Endodermal cell (in vitro differentiated cells): ENCODE results near the gene PTPRQ. TPM values are rescaled to one million over a fixed set of nuclear protein-coding genes. Genes with fewer than 3 reads are reported as not detected.

Experiments used
- DNase-seq: peaks from one replicate; pipeline ENCODE4 v3.0.0-alpha.2; 2017
- H3K27ac ChIP-seq: 2 replicates; pipeline ENCODE4 v1.5.1; 2013; ENCODE audit warnings: mild to moderate bottlenecking, low read depth, low read length, moderate library complexity
- H3K27me3 ChIP-seq: 2 replicates; pipeline ENCODE4 v1.6.1; 2013; ENCODE audit warnings: mild to moderate bottlenecking, low read length, moderate library complexity; ENCODE audit not compliant: insufficient read depth, control insufficient read depth, poor library complexity, severe bottlenecking
- H3K36me3 ChIP-seq: 2 replicates; pipeline ENCODE4 v1.7.0; 2013; ENCODE audit warnings: mild to moderate bottlenecking, low read length, moderate library complexity; ENCODE audit not compliant: control insufficient read depth, insufficient read depth
- H3K4me1 ChIP-seq: one replicate; pipeline ENCODE4 v1.7.0; 2013; ENCODE audit warnings: low read length; ENCODE audit not compliant: control insufficient read depth, insufficient read depth
- H3K4me3 ChIP-seq: 2 replicates; pipeline ENCODE4 v1.5.1; 2013; ENCODE audit warnings: mild to moderate bottlenecking, low read length, moderate library complexity
- H3K9ac ChIP-seq: 2 replicates; pipeline ENCODE4 v1.6.1; 2013; ENCODE audit warnings: mild to moderate bottlenecking, low read length, moderate library complexity; ENCODE audit not compliant: poor library complexity, severe bottlenecking; ENCODE audit errors: extremely low read depth
- H3K9me3 ChIP-seq: 2 replicates; pipeline ENCODE4 v1.6.1; 2013; ENCODE audit warnings: mild to moderate bottlenecking, low read length, moderate library complexity; ENCODE audit not compliant: control insufficient read depth
- H3K27ac Mint-ChIP-seq: 2 replicates; pipeline ENCODE4 v1.8.0; 2020; ENCODE audit warnings: mixed read lengths
- H3K27me3 Mint-ChIP-seq: 2 replicates; pipeline ENCODE4 v1.8.0; 2021; ENCODE audit warnings: mild to moderate bottlenecking, mixed read lengths; ENCODE audit not compliant: insufficient read depth
- H3K36me3 Mint-ChIP-seq: 2 replicates; pipeline ENCODE4 v1.8.0; 2020; ENCODE audit warnings: low read depth, mixed read lengths
- H3K4me1 Mint-ChIP-seq: 2 replicates; pipeline ENCODE4 v1.8.0; 2020; ENCODE audit warnings: mixed read lengths
- H3K4me3 Mint-ChIP-seq: 2 replicates; pipeline ENCODE4 v1.8.0; 2020; ENCODE audit warnings: mild to moderate bottlenecking, moderate library complexity, mixed read lengths
- H3K9me3 Mint-ChIP-seq: 2 replicates; pipeline ENCODE4 v1.8.0; 2020; ENCODE audit warnings: mild to moderate bottlenecking, mixed read lengths
- WGBS, 2 experiments: methylation state at CpG; one replicate each; pipeline versions ENCODE4 v1.1.5 to v1.1.7; 2013; ENCODE audit warnings: missing lambda C conversion rate in 2 of 2, mixed read lengths in 1 of 2; ENCODE audit not compliant: insufficient coverage in 1 of 2, insufficient read length in 1 of 2; 5-methylcytosine and 5-hydroxymethylcytosine counted together
- total RNA-seq, 2 donors: library from RNA; stranded (reverse); fragmentation: NEBNext Ultra II Directional in 1 of 2; extraction: Animal tissue kit (Norgen Biotek cat#: 25700) in 1 of 2; gene quantifications; 2 replicates in 1 of 2; 3 replicates in 1 of 2; pipeline ENCODE4 v1.2.1, GENCODE V29; 2021
- TF ChIP-seq, protein P1 (sequence below): fragments of 200-600 bp; sonication (generic); conservative IDR thresholded peaks from 2 replicates; pipeline ENCODE4 v1.5.0; 2021; ENCODE audit warnings: antibody characterized with exemption, mild to moderate bottlenecking

Gene PTPRQ
- total RNA-seq, 2 donors from 2014 or later, result 0.13 TPM; not detected in 1

DNA sequence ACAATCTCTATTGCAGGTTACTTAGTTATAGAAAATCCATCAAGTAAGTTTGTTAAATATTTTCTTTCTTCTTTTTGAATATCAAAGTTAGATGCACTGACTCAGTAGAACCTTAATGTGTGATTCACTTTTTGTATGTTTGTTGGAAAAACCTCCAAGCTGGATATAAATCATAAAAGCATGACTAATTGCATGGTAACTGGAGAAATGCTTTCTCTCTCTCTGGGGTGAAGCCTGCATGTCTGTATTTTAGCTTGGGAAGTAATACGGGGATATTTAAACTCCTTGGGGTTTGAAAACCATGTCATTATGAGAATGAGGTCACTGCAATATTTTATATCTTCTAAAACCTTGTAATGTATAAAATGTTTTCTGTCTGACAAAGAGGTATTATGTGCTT is 204.8 kb downstream of the PTPRQ start:
- Histone ChIP-seq H3K36me3 (no peaks in the 10 kb centered on the region), H3K4me1 (no peaks in the 10 kb centered on the region), H3K4me3 (no peak overlapping the region), H3K27ac (no peak overlapping the region), H3K9ac (no peak overlapping the region), H3K9me3 (no peaks in the 10 kb centered on the region), H3K27me3 (no peaks in the 10 kb centered on the region)
- 100% methylated on average over 1 of the region's 1 CpG; no CpG with 5 or more reads in 1 of the 2 experiments for WGBS, 2 experiments
- Mint-ChIP-seq H3K4me1 (peaks cover 6% of the 10 kb centered on the region), H3K27me3 (no peaks in the 10 kb centered on the region), H3K36me3 (no peaks in the 10 kb centered on the region), H3K27ac (no peak overlapping the region), H3K9me3 (no peaks in the 10 kb centered on the region), H3K4me3 (no peak overlapping the region)
- TF ChIP-seq, protein P1, sequence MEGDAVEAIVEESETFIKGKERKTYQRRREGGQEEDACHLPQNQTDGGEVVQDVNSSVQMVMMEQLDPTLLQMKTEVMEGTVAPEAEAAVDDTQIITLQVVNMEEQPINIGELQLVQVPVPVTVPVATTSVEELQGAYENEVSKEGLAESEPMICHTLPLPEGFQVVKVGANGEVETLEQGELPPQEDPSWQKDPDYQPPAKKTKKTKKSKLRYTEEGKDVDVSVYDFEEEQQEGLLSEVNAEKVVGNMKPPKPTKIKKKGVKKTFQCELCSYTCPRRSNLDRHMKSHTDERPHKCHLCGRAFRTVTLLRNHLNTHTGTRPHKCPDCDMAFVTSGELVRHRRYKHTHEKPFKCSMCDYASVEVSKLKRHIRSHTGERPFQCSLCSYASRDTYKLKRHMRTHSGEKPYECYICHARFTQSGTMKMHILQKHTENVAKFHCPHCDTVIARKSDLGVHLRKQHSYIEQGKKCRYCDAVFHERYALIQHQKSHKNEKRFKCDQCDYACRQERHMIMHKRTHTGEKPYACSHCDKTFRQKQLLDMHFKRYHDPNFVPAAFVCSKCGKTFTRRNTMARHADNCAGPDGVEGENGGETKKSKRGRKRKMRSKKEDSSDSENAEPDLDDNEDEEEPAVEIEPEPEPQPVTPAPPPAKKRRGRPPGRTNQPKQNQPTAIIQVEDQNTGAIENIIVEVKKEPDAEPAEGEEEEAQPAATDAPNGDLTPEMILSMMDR, result no peak
- no peak for DNase-seq

DNA sequence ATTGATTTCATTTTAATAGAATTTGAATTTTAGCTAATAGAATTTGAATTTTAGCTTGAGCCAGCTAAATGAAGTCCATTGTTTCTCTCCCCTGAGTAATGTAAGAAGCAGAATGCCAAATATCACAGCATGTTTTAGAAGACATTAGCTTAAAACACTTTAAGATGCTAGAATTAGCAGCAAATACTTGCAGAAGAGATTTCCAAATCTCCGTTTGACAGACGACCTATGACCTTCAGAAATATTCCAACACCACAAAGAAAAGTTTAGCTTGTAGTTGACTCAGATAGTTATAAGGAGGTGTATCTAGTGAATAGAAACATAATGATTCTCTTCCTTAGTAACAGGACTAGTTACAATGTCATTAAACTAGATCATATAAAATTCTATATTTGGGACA is 211.7 kb downstream of the PTPRQ start:
- H3K4me1 ChIP-seq, result no peaks in the 10 kb centered on the region
- H3K36me3 Mint-ChIP-seq, result no peaks in the 10 kb centered on the region
- H3K27me3 ChIP-seq, result no peaks in the 10 kb centered on the region
- no peaks in the 10 kb centered on the region for H3K4me1 Mint-ChIP-seq
- no peak overlapping the region for H3K27ac Mint-ChIP-seq
- WGBS, 2 experiments, result 80% methylated on average over 1 of the region's 2 CpGs; no CpG with 5 or more reads in 1 of the 2 experiments
- no peak overlapping the region for H3K9ac ChIP-seq
- no peaks in the 10 kb centered on the region for H3K9me3 Mint-ChIP-seq
- no peak overlapping the region for H3K4me3 ChIP-seq
- no peak for DNase-seq
- no peak overlapping the region for H3K27ac ChIP-seq
- TF ChIP-seq, protein P1, result no peak
- H3K4me3 Mint-ChIP-seq, result no peak overlapping the region
- no peaks in the 10 kb centered on the region for H3K27me3 Mint-ChIP-seq
- no peaks in the 10 kb centered on the region for H3K9me3 ChIP-seq
- no peaks in the 10 kb centered on the region for H3K36me3 ChIP-seq

DNA sequence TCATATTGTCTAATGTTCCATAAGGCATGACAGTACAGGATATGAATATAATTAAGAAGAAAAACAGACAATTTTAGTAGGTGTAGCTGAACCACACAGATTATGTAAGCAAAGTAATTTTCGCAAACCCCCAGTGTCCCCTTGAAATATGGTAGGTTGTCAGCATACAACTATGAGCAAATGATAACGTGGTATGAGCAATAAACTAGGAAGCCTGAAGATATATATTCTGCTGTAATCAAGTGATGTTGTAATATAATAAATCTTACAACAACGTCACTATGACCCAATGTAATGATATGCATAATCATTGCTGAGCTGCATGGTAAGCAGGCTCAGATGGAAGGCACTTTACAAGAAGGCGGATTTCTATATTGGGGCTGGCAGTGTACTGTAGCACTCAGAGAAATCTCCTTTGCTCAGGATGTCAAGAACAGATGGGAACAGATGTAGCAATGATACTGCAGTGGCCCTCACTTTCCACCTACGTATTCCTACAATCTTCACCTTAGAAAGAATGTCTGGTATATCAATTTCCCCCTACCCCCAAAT is 215.6 kb downstream of the PTPRQ start:
- H3K36me3 ChIP-seq, result no peaks in the 10 kb centered on the region
- H3K4me1 Mint-ChIP-seq, result no peaks in the 10 kb centered on the region
- H3K4me3 Mint-ChIP-seq, result no peak overlapping the region
- no peaks in the 10 kb centered on the region for H3K27me3 ChIP-seq
- TF ChIP-seq, protein P1, result no peak
- no peak overlapping the region for H3K4me3 ChIP-seq
- H3K9me3 Mint-ChIP-seq, result no peaks in the 10 kb centered on the region
- no peak overlapping the region for H3K9ac ChIP-seq
- no peaks in the 10 kb centered on the region for H3K36me3 Mint-ChIP-seq
- no peaks in the 10 kb centered on the region for H3K9me3 ChIP-seq
- no peak overlapping the region for H3K27ac Mint-ChIP-seq
- no peaks in the 10 kb centered on the region for H3K4me1 ChIP-seq
- H3K27me3 Mint-ChIP-seq, result no peaks in the 10 kb centered on the region
- WGBS, 2 experiments, result 89 to 95% methylated on average over 3 to 5 of the region's 5 CpGs
- H3K27ac ChIP-seq, result no peak overlapping the region
- DNase-seq, result no peak
